DMS153 (cell line): Measurements from ENCODE around the gene ITGA2B.
"Not testable (repeated sequence)": the region's sequence is repeated elsewhere in the genome, so short reads cannot be mapped to it uniquely, and the experiment has no call there.

ENCODE experiments used
- DNase-seq: peaks from one replicate; lab custom pipeline; 2025; lab: John Stamatoyannopoulos, UW

The ITGA2B gene

DNA sequence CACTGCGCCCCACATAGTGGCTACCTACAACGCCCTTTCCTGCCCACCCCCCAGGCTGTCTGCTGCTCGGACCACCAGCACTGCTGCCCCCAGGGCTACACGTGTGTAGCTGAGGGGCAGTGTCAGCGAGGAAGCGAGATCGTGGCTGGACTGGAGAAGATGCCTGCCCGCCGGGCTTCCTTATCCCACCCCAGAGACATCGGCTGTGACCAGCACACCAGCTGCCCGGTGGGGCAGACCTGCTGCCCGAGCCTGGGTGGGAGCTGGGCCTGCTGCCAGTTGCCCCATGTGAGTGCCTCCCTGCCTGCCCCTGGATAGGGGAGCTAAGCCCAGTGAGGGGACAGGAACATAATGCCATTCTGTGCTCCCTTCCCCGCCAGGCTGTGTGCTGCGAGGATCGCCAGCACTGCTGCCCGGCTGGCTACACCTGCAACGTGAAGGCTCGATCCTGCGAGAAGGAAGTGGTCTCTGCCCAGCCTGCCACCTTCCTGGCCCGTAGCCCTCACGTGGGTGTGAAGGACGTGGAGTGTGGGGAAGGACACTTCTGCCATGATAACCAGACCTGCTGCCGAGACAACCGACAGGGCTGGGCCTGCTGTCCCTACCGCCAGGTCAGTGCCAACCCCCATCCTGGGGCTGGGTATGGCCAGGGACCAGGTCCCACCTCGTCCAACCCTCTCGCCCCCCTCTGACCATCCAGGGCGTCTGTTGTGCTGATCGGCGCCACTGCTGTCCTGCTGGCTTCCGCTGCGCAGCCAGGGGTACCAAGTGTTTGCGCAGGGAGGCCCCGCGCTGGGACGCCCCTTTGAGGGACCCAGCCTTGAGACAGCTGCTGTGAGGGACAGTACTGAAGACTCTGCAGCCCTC, 37.3 kb downstream of the ITGA2B start:
- no peak for DNase-seq

- no peak for DNase-seq
Measured at GRCh38 chr17:44351464-44351863, 38.0 kb downstream of the ITGA2B start.

GRCh38 chr17:44350733-44351226, 38.7 kb downstream of the ITGA2B start:
- no peak for DNase-seq

DNA sequence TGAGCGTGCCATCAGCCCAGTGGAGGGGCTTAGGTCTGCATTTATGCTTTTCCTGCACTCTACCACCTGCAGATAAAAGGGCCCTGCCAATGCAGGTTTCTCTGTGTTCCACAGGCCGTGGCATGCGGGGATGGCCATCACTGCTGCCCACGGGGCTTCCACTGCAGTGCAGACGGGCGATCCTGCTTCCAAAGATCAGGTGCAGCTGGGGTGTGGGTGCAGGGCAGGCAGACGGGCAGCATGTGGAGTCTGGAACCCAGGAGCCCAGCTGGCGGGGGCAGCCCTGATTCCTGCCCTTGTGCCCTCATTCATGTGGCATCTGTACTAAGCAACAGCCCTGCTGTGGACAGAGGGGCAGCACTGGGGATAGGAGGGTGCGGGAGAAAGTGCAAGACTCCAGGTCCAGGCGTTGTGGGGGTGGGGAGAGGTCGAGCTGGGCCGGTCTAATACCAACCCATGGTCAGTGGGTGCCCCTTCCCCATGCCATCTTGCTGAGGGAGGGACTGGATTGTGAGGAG, 39.8 kb downstream of the ITGA2B start:
- DNase-seq: no peak

GRCh38 chr17:44348988-44349364, 40.5 kb downstream of the ITGA2B start:
- DNase-seq: no peak

- no peak for DNase-seq
Measured at GRCh38 chr17:44348234-44348987, 41.0 kb downstream of the ITGA2B start.

GRCh38 chr17:44347206-44348055, 42.0 kb downstream of the ITGA2B start:
- not testable (repeated sequence) for DNase-seq

DNA sequence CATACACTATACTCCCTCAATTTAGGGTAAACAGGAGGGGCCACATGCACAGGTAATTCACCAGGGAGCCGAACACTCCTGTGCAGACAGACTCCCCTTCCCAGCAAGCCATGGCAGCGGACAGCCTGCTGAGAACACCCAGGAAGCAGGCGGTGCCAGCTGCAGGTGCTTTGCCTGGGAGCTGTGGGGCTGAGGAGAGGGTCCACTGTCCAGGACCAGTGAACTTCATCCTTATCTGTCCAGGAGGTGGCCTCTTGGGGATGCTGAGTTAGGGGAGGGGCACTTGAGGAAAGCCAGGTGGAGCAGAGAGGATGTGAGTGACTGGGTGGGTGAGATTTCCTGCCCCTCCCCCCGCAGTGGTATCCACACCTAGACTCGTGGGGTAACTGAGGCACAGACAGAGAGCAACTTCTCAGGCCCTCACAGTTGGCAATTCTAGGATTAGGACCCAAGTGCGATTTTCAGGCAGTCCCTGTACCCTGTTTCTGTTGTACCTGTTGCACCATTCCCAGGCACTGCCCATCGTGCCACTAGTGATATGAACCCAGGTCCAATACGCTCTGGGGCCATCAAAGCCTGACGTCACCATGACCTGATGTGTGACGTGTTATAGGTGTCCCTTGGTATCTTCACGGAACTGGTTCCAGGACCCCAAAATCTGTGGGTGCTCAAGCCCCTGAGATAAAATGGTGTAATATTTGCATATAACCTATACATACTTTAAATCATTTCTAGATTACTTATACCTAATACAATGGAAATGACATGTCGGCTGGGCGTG, 43.2 kb downstream of the ITGA2B start:
- DNase-seq: no peak

- DNase-seq: peak; percentile 59
Measured at GRCh38 chr17:44345454-44346026, 43.9 kb downstream of the ITGA2B start.

GRCh38 chr17:44344939-44345453, 44.5 kb downstream of the ITGA2B start, which contains the start of gene GRN:
GRN (plus strand) TSS chr17:44345302; CDS start chr17:44349165, 3,863 bp downstream.
- peak; percentile 97 for DNase-seq

DNA sequence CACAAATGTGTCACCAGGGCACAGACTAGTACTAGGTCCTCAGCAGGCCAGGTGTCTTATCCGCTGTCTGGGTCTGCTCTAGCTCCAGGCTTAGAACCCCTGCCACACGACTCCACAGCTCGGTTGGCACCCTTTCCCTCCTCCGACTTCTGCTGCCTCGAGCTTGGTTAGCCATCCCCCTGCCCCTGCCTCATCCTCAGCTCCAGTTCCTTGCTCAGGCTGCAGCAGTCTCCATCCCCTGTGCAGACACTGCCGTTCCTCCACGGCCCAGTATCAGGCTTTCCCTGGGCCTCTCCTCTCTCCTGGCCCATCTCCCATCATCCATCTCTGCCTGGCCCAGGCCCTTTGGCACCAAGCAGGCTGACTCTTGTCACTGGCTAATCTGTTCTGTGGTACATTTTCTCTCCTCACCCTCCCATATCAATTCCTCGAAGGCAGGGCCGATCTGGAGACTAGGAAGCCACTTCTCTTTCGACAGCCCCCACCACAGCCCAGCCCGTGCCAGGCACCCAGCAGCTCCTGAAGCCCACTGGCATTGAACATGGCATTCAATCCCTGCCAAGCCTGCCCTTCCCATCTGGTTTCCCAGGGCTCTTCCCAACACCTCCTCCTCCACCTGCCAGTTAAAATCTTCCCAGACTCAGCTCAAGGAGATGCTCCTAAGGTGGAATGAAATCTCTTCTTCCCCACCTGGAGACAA, 45.8 kb downstream of the ITGA2B start:
- no peak for DNase-seq

DNA sequence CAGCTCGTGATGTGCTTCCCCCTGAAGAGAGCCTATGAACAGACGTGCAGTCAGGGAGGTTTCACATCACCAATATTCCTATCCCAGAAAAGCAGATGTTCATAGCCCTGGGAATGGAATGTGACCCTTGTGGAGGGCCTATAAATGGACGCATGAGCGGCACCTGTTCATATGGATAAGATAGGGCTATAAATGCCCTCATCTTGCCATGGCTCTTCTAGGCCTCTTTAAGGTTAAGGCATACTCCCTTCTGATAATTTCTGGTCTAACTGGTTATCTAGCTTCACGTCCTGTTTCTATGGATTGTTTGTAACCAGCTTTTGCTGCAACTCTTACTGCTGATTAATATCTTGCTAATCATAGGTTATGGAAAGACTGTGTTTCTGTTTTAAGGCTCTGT, 48.9 kb downstream of the ITGA2B start:
- not testable (repeated sequence) for DNase-seq

GRCh38 chr17:44338702-44339101, 50.7 kb downstream of the ITGA2B start:
- DNase-seq: no peak

DNA sequence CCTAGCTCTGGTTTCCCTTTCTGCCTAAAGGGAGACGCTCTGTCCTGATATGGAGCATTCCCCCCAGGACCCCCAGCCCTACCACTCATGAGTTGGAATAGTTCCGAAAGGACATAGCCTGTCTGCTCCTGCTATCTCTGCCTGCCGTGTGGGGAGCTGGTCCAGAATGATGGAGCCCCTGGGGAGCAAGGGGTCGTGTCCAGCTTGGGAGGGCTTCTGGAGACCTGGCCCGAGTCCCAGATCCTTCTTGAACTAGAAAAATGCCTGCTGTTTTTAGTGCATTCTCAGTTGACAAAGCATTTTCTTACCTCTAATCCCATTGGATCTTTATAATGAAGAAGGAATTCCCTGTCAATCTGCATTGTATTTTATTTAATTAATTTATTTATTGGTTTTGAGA, 53.5 kb downstream of the ITGA2B start:
- DNase-seq: no peak

GRCh38 chr17:44335564-44335963, 53.9 kb downstream of the ITGA2B start:
- DNase-seq: no peak

GRCh38 chr17:44334727-44335126, 54.7 kb downstream of the ITGA2B start:
- DNase-seq: no peak

GRCh38 chr17:44334315-44334714, 55.1 kb downstream of the ITGA2B start:
- DNase-seq: no peak

GRCh38 chr17:44333371-44333770, 56.1 kb downstream of the ITGA2B start:
- DNase-seq: no peak

GRCh38 chr17:44331249-44331760, 58.1 kb downstream of the ITGA2B start:
- DNase-seq: peak; percentile 48
